Trophoblast cell (in vitro differentiated cells and primary cell): ENCODE data around the gene DCC.

Experiments used
- DNase-seq, 2 donors: peaks; one replicate each; pipeline ENCODE4 v3.0.0-alpha.2; 2016
- H2AFZ ChIP-seq: 2 replicates; pipeline ENCODE4 v1.6.1; 2013; ENCODE audit warnings: low read length, moderate library complexity, mild to moderate bottlenecking; ENCODE audit not compliant: insufficient read depth, poor library complexity
- H2AK5ac ChIP-seq: 2 replicates; pipeline ENCODE4 v1.6.1; 2013; ENCODE audit warnings: mild to moderate bottlenecking, low read length
- H2BK120ac ChIP-seq: 2 replicates; pipeline ENCODE4 v1.6.1; 2013; ENCODE audit warnings: low read length, mild to moderate bottlenecking, moderate library complexity; ENCODE audit not compliant: insufficient read depth, poor library complexity
- H2BK12ac ChIP-seq: 2 replicates; pipeline ENCODE4 v1.6.1; 2013; ENCODE audit warnings: mild to moderate bottlenecking, low read length, moderate library complexity
- H2BK5ac ChIP-seq: 2 replicates; pipeline ENCODE4 v1.6.1; 2013; ENCODE audit warnings: low read length, low read depth, moderate library complexity, mild to moderate bottlenecking; ENCODE audit not compliant: poor library complexity
- H3K14ac ChIP-seq: 2 replicates; pipeline ENCODE4 v1.6.1; 2013; ENCODE audit warnings: mild to moderate bottlenecking, low read length
- H3K18ac ChIP-seq: 2 replicates; pipeline ENCODE4 v1.6.1; 2013; ENCODE audit warnings: mild to moderate bottlenecking, low read length
- H3K23ac ChIP-seq: 2 replicates; pipeline ENCODE4 v1.6.1; 2013; ENCODE audit warnings: low read length
- H3K27ac ChIP-seq: 2 replicates; pipeline ENCODE4 v1.5.1; 2013; ENCODE audit warnings: low read depth, mild to moderate bottlenecking, inconsistent platforms, low read length, moderate library complexity
- H3K27me3 ChIP-seq: 2 replicates; pipeline ENCODE4 v1.6.1; 2013; ENCODE audit warnings: inconsistent platforms, mild to moderate bottlenecking, low read length, moderate library complexity; ENCODE audit not compliant: insufficient read depth
- H3K36me3 ChIP-seq, 2 experiments: 1 replicate in 1 of 2; 2 replicates in 1 of 2; pipeline ENCODE4 v1.6.1; 2013; ENCODE audit warnings: low read length in 2 of 2, mild to moderate bottlenecking in 2 of 2, moderate library complexity in 1 of 2; ENCODE audit not compliant: insufficient read depth in 2 of 2, control insufficient read depth in 1 of 2
- H3K4ac ChIP-seq: 2 replicates; pipeline ENCODE4 v1.6.1; 2013; ENCODE audit warnings: low read depth, mild to moderate bottlenecking, low read length, moderate library complexity
- H3K4me1 ChIP-seq, 2 experiments: 1 replicate in 1 of 2; 2 replicates in 1 of 2; pipeline ENCODE4 v1.6.1; 2013; ENCODE audit warnings: low read length in 2 of 2, mild to moderate bottlenecking in 2 of 2, moderate library complexity in 1 of 2; ENCODE audit not compliant: insufficient read depth in 2 of 2, control insufficient read depth in 1 of 2
- H3K4me2 ChIP-seq: 2 replicates; pipeline ENCODE4 v1.6.1; 2013; ENCODE audit warnings: inconsistent platforms, mild to moderate bottlenecking, low read length, moderate library complexity
- H3K4me3 ChIP-seq: 2 replicates; pipeline ENCODE4 v1.5.1; 2013; ENCODE audit warnings: mild to moderate bottlenecking, low read depth, low read length, inconsistent platforms
- H3K79me1 ChIP-seq: one replicate; pipeline ENCODE4 v1.6.1; 2013; ENCODE audit warnings: low read length
- H3K79me2 ChIP-seq: 2 replicates; pipeline ENCODE4 v1.6.1; 2013; ENCODE audit warnings: low read length, mild to moderate bottlenecking; ENCODE audit not compliant: control insufficient read depth, insufficient read depth, poor library complexity
- H3K9ac ChIP-seq: 2 replicates; pipeline ENCODE4 v1.6.1; 2013; ENCODE audit warnings: mild to moderate bottlenecking, low read length
- H3K9me3 ChIP-seq: 2 replicates; pipeline ENCODE4 v1.6.1; 2013; ENCODE audit warnings: low read depth, mild to moderate bottlenecking, control low read depth, inconsistent platforms, low read length; ENCODE audit not compliant: insufficient read depth
- H4K12ac ChIP-seq: 2 replicates; pipeline ENCODE4 v1.6.1; 2013; ENCODE audit warnings: low read depth, mild to moderate bottlenecking, low read length, moderate library complexity
- H4K8ac ChIP-seq: 2 replicates; pipeline ENCODE4 v1.6.1; 2013; ENCODE audit warnings: low read depth, mild to moderate bottlenecking, low read length, moderate library complexity
- H4K91ac ChIP-seq: one replicate; pipeline ENCODE4 v1.6.1; 2013; ENCODE audit warnings: low read depth, mild to moderate bottlenecking, low read length, moderate library complexity
- WGBS: extraction: QIAGEN DNeasy Blood & Tissue Kit; methylation state at CpG from one replicate; pipeline ENCODE4 v1.1.7; 2013; ENCODE audit warnings: missing lambda C conversion rate; ENCODE audit not compliant: insufficient read length, insufficient coverage; ENCODE audit errors: extremely low coverage; 5-methylcytosine and 5-hydroxymethylcytosine counted together

The DCC gene

GRCh38 chr18:52617931-52618330 lies 277.9 kb downstream of the DCC start:
- Histone ChIP-seq H4K91ac (no peak overlapping the region), H3K9ac (no peak overlapping the region), H3K79me1 (no peaks in the 10 kb centered on the region), H3K4me2 (no peak overlapping the region), H3K27ac (no peak overlapping the region), H2BK120ac (no peak overlapping the region), H3K9me3 (no peaks in the 10 kb centered on the region), H2AFZ (no peak overlapping the region), H3K23ac (no peak overlapping the region), H3K18ac (no peak overlapping the region), H3K36me3 (no peaks in the 10 kb centered on the region), H3K4ac (no peak overlapping the region), H2BK5ac (no peak overlapping the region), H3K4me1 (no peaks in the 10 kb centered on the region), H4K8ac (no peak overlapping the region), H2AK5ac (no peak overlapping the region), H3K27me3 (no peaks in the 10 kb centered on the region), H4K12ac (no peak overlapping the region), H2BK12ac (no peak overlapping the region), H3K4me3 (no peak overlapping the region), H3K79me2 (no peaks in the 10 kb centered on the region), H3K14ac (no peak overlapping the region)
- DNase-seq: no peak

DNA sequence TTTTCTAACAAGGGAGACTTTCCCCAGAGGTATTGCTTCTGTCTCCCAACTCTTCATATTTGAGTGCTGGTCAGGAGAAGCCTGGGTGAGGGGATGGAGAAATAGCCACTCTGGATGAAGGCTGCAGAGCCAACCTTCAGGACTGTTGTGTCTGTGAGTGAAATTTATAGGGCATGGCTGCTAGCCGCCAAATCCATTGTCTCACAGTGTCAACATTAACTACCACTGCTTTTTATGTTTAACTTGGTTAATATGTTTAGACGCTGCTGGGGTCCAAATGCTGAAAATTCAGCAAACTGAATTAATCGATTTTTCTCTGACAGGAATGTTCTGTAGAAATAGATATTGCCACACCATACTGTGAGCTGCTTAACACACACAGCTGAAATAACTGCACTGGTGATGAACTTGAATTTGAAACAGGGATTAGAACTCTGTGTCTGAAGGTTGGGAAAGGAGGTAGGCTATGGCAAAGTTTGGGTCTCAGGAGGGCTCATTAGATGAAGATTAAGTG lies 281.0 kb downstream of the DCC start:
- Histone ChIP-seq H4K8ac (no peak overlapping the region), H3K4ac (no peak overlapping the region), H3K4me1 (no peaks in the 10 kb centered on the region), H3K14ac (no peak overlapping the region), H3K4me3 (no peak overlapping the region), H3K27ac (no peak overlapping the region), H4K91ac (no peak overlapping the region), H3K9ac (no peak overlapping the region), H2BK5ac (no peak overlapping the region), H3K9me3 (no peaks in the 10 kb centered on the region), H2AK5ac (no peak overlapping the region), H3K79me1 (no peaks in the 10 kb centered on the region), H3K23ac (no peak overlapping the region), H2AFZ (no peak overlapping the region), H3K36me3 (no peaks in the 10 kb centered on the region), H4K12ac (no peak overlapping the region), H3K27me3 (no peaks in the 10 kb centered on the region), H2BK12ac (no peak overlapping the region), H3K4me2 (no peak overlapping the region), H3K18ac (no peak overlapping the region), H2BK120ac (no peak overlapping the region), H3K79me2 (no peaks in the 10 kb centered on the region)
- no peak for DNase-seq
- no CpG with 5 or more reads among the region's 3 CpGs for WGBS

GRCh38 chr18:52624702-52625101 lies 284.7 kb downstream of the DCC start:
- H3K79me2 ChIP-seq: no peaks in the 10 kb centered on the region
- no peak overlapping the region for H4K8ac ChIP-seq
- no peak overlapping the region for H3K4ac ChIP-seq
- no peak overlapping the region for H2BK12ac ChIP-seq
- no peaks in the 10 kb centered on the region for H3K36me3 ChIP-seq
- no peak overlapping the region for H4K91ac ChIP-seq
- H3K4me2 ChIP-seq: no peak overlapping the region
- H2BK5ac ChIP-seq: no peak overlapping the region
- no peak overlapping the region for H2AK5ac ChIP-seq
- H3K9ac ChIP-seq: no peak overlapping the region
- no CpG with 5 or more reads among the region's 5 CpGs for WGBS
- H3K4me1 ChIP-seq: no peaks in the 10 kb centered on the region
- DNase-seq: no peak
- H3K79me1 ChIP-seq: no peaks in the 10 kb centered on the region
- H3K23ac ChIP-seq: no peak overlapping the region
- no peak overlapping the region for H2BK120ac ChIP-seq
- H3K4me3 ChIP-seq: no peak overlapping the region
- H2AFZ ChIP-seq: no peak overlapping the region
- H4K12ac ChIP-seq: no peak overlapping the region
- H3K9me3 ChIP-seq: no peaks in the 10 kb centered on the region
- no peak overlapping the region for H3K18ac ChIP-seq
- H3K14ac ChIP-seq: no peak overlapping the region
- H3K27ac ChIP-seq: no peak overlapping the region
- H3K27me3 ChIP-seq: no peaks in the 10 kb centered on the region

DNA sequence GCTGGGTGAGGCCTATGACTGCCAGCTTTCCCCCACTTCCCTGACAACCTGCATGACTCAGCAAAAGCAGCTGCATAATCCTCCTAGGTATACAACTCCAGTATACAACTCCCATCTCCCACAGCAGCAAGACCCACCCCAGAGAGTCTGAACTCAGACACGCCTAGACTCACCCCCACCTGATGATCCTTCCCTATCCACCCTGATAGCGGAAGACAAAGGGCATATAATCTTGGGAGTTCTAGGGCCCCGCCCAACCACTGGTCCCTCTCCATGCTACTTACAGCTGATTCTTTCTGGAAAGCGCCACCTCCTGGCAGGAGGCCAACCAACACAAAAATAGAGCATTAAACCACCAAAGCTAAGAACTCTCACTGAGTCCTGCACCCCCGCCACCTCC lies 296.5 kb downstream of the DCC start:
- Histone ChIP-seq H2BK120ac (no peak overlapping the region), H2AFZ (no peak overlapping the region), H3K23ac (no peak overlapping the region), H3K4me2 (no peak overlapping the region), H2AK5ac (no peak overlapping the region), H3K9ac (no peak overlapping the region), H3K4me1 (no peaks in the 10 kb centered on the region), H4K8ac (no peak overlapping the region), H3K4me3 (no peak overlapping the region), H3K14ac (peak overlapping the region; percentile 40), H3K36me3 (no peaks in the 10 kb centered on the region), H4K91ac (no peak overlapping the region), H2BK5ac (no peak overlapping the region), H3K18ac (no peak overlapping the region), H3K27ac (no peak overlapping the region), H3K4ac (no peak overlapping the region), H3K9me3 (peaks cover 3% of the 10 kb centered on the region), H3K79me2 (no peaks in the 10 kb centered on the region), H3K27me3 (no peaks in the 10 kb centered on the region), H3K79me1 (no peaks in the 10 kb centered on the region), H4K12ac (no peak overlapping the region), H2BK12ac (no peak overlapping the region)
- WGBS: no CpG with 5 or more reads among the region's 5 CpGs
- no peak for DNase-seq
